Effector memory CD8-positive, alpha-beta T cell (primary cell): Measurements from ENCODE around the gene IER5L.
A peak's percentile ranks its signal among the peaks of the same experiment; 100 is the strongest.

Experiments
- ATAC-seq: fragments of 150-1000 bp; cut with Tn5 transposase; replicated peaks from 2 replicates; pipeline ENCODE4 v1.10.0; 2021; ENCODE audit warnings: mild to moderate bottlenecking, moderate library complexity
- DNase-seq, 3 experiments: peaks; one replicate each; pipeline ENCODE4 v3.0.0; 2021
- H3K27ac Mint-ChIP-seq, 2 donors: one replicate each; pipeline ENCODE4 v1.8.0; 2022; ENCODE audit warnings: mild to moderate bottlenecking in 2 of 2, mixed read lengths in 2 of 2, moderate library complexity in 2 of 2
- H3K27me3 Mint-ChIP-seq, 2 donors: one replicate each; pipeline ENCODE4 v1.8.0; 2022; ENCODE audit warnings: mixed read lengths in 2 of 2
- H3K36me3 Mint-ChIP-seq: one replicate; pipeline ENCODE4 v1.8.0; 2022; ENCODE audit warnings: mild to moderate bottlenecking, moderate library complexity, mixed read lengths; ENCODE audit not compliant: insufficient read depth
- H3K4me1 Mint-ChIP-seq, 2 donors: one replicate each; pipeline ENCODE4 v1.8.0; 2022; ENCODE audit warnings: low read depth in 2 of 2, mixed read lengths in 2 of 2
- H3K4me3 Mint-ChIP-seq, 2 donors: one replicate each; pipeline ENCODE4 v1.8.0; 2022; ENCODE audit warnings: mild to moderate bottlenecking in 2 of 2, mixed read lengths in 2 of 2, moderate library complexity in 2 of 2
- H3K9me3 Mint-ChIP-seq, 2 donors: one replicate each; pipeline ENCODE4 v1.8.0; 2022; ENCODE audit warnings: mixed read lengths in 2 of 2

The IER5L gene

DNA sequence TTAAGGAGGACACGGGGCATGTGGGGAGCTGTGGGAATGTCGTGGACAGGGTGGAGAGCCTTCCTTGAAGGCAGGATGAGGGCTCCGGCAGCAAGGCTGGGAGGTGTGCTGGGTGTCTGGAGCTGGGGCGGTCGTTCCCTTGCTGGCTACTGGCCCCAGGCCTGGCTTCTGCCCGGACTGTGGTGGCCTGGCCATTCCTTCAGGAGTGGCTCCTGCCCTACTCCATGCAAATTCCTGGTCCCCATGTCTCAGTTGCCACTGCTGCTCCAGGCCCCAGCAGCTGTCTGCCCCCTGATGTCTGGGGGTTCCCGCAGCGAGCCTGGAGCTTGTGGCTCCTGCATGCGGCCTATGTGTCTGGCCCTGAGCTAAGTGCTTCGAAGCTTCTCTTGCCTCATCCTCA is 21.9 kb downstream of the IER5L start:
- Mint-ChIP-seq H3K36me3 (no peaks in the 10 kb centered on the region), H3K27ac (no peak overlapping the region), H3K4me1 (no peaks in the 10 kb centered on the region)

DNA sequence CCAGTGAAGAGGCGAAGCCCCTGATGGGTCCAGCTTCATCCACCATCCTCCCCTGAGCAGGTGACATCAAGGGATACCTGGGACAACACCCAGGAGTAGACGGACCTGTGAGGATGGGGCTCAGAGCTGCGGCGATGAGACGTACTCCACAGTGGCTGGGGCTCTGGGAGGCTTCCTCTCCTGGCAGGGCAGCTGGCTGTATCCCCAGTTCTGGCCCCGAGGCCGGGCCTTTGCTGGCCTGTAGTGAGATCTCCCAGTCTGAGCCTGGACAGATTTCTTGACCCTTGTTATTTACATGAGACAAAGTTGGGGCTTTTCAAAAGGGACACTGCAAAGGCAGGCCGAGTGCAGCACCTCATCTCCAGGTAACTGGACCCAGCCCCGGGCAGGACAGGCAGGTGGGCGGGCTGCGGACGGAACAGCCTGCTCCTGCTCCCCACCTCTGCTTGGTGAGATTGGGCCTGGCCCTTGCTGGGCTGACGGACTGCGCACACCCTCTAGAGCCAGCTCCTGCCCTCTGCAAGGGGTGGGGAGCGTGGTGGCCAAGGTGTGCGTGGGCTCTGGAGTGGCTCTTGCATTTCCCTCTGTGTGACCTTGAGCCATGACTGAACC is 23.1 kb downstream of the IER5L start:
- no peaks in the 10 kb centered on the region for H3K9me3 Mint-ChIP-seq
- DNase-seq = no peak
- no peaks in the 10 kb centered on the region for H3K27me3 Mint-ChIP-seq
- H3K4me1 Mint-ChIP-seq = peaks cover 0 to 7% of the 10 kb centered on the region in 2 donors
- no peaks in the 10 kb centered on the region for H3K36me3 Mint-ChIP-seq
- H3K27ac Mint-ChIP-seq = no peak overlapping the region
- H3K4me3 Mint-ChIP-seq = no peak overlapping the region
- ATAC-seq = no peak

More for the DNA sequence above, 21.9 kb downstream of the IER5L start:
- no peak overlapping the region for H3K4me3 Mint-ChIP-seq
- DNase-seq = no peak
- no peaks in the 10 kb centered on the region for H3K9me3 Mint-ChIP-seq
- ATAC-seq = no peak
- no peaks in the 10 kb centered on the region for H3K27me3 Mint-ChIP-seq

DNA sequence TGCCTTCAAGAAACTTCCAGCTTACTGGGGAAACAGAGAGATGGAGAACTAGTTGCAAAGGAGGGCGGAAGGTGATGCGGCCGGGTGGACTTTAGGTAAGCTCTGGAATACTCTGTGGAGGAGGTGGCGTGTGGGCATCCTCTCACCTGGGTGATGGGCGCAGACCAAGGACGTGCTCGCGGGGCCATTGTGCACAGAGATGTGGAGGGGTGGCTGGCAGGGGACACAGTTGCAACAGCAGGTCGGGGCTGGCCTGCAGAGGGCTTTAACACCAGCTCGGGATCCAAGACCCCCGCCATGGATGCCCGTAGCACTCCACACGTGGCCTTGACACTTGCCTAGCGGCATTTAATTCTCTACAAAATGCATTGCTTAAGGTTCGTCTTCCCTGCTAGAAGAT is 26.6 kb downstream of the IER5L start:
- H3K36me3 Mint-ChIP-seq = peaks cover 3% of the 10 kb centered on the region

DNA sequence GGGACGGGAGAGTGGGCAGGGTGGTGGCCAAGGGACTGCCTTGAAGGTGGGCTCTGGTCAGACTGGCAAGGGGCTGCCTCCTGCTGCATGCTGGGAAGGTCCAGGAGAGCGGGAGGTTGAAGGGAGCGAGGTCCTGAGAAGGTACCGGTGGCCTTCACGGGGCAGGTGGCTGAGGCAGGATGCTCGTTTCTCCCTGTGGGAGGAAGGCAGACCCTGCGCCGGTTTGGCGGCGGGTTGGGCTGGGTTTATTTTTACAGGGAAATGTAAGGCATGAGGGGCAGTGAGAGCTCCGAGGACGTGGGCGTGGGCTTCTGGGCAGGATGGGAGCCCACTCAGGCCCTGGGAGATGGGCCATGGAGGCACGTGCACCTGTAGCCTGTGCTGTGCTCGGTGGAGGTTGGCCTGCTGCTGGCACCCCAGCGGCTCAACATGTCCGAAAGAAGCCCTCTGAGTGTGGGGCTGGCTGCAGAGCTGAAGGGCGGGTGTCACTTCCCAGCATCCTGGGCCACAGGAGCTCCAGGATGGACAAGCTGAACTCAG is 27.3 kb downstream of the IER5L start:
- peak overlapping the region in 1 of 2 donors; percentile 84 for H3K27ac Mint-ChIP-seq

More for the DNA sequence above, 26.6 kb downstream of the IER5L start:
- no peaks in the 10 kb centered on the region for H3K27me3 Mint-ChIP-seq
- no peak for ATAC-seq
- peaks cover 3 to 13% of the 10 kb centered on the region in 2 donors for H3K4me1 Mint-ChIP-seq
- peak overlapping the region in 1 of 2 donors; percentile 18 for H3K27ac Mint-ChIP-seq
- no peaks in the 10 kb centered on the region for H3K9me3 Mint-ChIP-seq
- no peak for DNase-seq
- H3K4me3 Mint-ChIP-seq = no peak overlapping the region

DNA sequence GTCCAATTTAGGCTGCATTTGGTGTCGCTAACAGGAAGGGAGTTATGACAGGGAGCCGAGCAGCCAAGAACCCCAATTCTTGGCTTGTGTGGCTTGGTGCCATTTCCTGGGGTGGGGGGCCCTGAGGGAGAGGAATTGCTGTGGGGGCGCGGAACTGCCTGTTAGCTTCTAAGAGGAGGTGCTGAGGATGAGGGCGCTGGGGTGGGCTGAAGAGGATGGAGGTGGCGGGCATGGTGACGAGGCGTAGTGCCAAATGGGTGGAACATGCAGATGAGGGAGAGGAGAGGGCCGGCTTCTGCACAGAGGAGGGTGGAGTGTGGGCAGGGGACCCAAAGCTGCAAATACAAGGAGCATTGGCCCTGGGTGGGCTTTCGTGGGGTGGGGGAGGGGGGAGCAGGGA is 27.9 kb downstream of the IER5L start:
- Mint-ChIP-seq H3K4me1 (peaks cover 3 to 13% of the 10 kb centered on the region in 2 donors), H3K27me3 (no peaks in the 10 kb centered on the region), H3K36me3 (peaks cover 4% of the 10 kb centered on the region), H3K4me3 (no peak overlapping the region), H3K9me3 (no peaks in the 10 kb centered on the region), H3K27ac (peak overlapping the region; percentile 84)
- no peak for ATAC-seq
- DNase-seq = no peak

More for the DNA sequence above, 27.3 kb downstream of the IER5L start:
- Mint-ChIP-seq H3K9me3 (no peaks in the 10 kb centered on the region), H3K4me1 (peaks cover 3 to 13% of the 10 kb centered on the region in 2 donors), H3K4me3 (no peak overlapping the region), H3K36me3 (peaks cover 3% of the 10 kb centered on the region), H3K27me3 (no peaks in the 10 kb centered on the region)
- DNase-seq = no peak
- ATAC-seq = no peak

DNA sequence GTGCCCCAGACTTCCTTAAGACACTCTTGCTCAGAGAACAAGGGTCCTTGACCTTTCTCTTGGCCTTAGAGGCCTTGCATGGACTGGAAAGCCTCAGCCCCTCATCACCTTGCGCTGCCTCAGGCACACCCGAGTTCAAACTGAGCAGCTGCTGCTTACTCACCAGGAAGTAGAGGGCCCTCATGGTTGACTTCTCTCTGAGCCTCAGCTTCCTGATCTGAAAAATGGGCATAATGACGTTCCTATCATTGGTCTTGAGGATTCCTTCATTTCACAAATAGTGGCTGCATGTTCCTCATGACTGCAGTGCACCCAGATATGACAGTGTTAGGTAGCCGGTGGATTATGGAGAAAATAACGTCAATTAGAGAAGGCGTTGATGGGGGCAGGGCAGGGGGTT is 28.6 kb downstream of the IER5L start:
- Mint-ChIP-seq H3K36me3 (peaks cover 7% of the 10 kb centered on the region), H3K4me1 (peaks cover 3 to 13% of the 10 kb centered on the region in 2 donors), H3K9me3 (no peaks in the 10 kb centered on the region), H3K27me3 (no peaks in the 10 kb centered on the region), H3K27ac (peak overlapping the region; percentile 84), H3K4me3 (no peak overlapping the region)
- ATAC-seq = no peak
- DNase-seq = no peak

DNA sequence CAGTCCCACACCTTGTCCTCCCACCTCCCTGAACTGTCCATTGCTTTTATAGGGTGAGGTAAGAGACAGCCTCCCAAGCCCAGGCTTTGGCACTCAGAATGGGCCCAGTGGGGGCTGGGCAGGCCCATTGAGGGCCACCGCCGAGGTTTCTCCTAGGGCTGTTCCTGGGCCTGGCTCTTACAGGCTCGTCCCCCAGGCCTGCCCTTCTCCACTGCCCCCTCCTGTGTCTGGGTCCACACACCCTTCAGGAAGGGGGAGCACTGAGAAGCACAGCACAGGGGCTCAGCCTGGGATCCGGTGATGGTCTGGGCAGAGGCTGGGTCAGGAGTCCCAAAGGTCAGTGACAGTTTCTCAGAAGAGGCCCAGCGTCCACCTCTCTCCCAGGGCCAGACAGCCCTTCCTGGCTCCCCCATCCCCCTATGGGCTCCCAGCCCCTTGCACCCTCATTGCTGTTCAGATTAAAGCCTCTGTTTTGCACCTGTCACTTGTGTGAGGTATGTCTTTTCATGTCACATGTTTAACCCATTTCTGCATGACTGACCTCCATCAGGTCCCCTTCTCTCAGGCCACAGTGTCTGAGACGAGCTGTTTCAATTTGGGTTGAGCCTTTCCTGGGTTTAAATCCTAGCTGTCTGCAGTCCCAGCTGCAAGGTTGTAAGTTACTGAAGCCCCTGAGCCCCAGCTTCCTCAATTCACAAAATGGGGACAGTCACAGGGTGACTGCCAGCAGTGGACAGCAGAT is 29.4 kb downstream of the IER5L start:
- Mint-ChIP-seq H3K4me1 (peaks cover 3 to 13% of the 10 kb centered on the region in 2 donors), H3K27me3 (no peaks in the 10 kb centered on the region), H3K36me3 (peaks cover 7% of the 10 kb centered on the region), H3K27ac (peak overlapping the region in 1 of 2 donors; percentile 84), H3K4me3 (no peak overlapping the region), H3K9me3 (no peaks in the 10 kb centered on the region)
- ATAC-seq (no peak), DNase-seq (no peak)

DNA sequence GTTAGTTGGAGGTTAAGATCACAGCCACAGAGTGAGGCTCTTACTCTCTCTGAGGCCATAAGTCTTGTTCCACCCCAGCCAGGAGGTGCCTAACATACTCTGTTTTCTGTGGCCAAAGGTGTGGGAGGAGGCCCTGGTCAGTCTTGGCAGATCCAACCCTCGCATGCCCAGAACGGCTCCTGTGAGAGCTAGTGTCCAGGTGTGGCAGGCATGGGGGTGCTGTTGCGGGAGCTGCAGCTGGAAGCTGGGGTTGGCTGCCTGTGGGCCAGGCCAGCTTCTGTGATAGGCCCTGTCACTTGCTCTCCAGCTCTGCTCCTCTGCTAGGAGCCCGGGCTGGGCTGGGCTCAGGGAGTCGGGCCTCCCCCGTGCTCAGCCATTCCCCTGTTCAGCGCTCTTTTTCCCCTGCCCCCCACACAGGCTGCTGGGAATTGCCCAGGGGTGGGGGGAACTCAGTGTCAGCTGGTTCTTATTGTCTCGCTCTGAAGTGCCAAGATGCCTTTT is 31.6 kb downstream of the IER5L start:
- H3K27ac Mint-ChIP-seq = peak overlapping the region in 1 of 2 donors; percentile 44
- no peaks in the 10 kb centered on the region for H3K9me3 Mint-ChIP-seq
- DNase-seq (no peak), ATAC-seq (no peak)
- peaks cover 14% of the 10 kb centered on the region for H3K36me3 Mint-ChIP-seq
- H3K27me3 Mint-ChIP-seq = no peaks in the 10 kb centered on the region
- no peak overlapping the region for H3K4me3 Mint-ChIP-seq
- H3K4me1 Mint-ChIP-seq = peaks cover 7 to 20% of the 10 kb centered on the region in 2 donors

DNA sequence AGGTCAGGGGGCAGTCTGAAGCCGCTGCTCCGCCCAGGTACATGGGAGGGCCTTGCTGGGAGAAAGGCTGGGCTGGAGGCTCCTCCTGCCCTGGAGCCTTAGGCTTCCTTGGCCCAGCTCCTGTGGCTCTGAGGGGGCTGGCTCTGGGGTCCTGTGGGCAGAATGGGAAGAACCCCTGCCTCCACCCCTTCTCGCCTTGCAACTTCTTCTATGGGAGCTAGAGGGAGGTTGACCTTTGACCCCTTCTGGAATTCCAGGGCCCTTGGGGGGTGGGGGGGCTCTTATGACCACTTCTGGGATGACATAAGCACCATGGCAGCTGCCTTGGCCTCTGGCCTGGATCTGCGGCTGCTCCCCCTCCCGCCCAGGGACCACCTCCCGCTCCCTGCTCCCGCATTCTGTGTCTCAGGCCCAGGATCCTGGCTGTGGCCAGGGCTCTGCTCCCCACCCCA is 32.2 kb downstream of the IER5L start:
- Mint-ChIP-seq H3K27ac (no peak overlapping the region), H3K36me3 (peaks cover 14% of the 10 kb centered on the region), H3K4me3 (no peak overlapping the region), H3K27me3 (no peaks in the 10 kb centered on the region), H3K4me1 (peaks cover 10 to 20% of the 10 kb centered on the region in 2 donors), H3K9me3 (no peaks in the 10 kb centered on the region)
- DNase-seq (no peak), ATAC-seq (no peak)

DNA sequence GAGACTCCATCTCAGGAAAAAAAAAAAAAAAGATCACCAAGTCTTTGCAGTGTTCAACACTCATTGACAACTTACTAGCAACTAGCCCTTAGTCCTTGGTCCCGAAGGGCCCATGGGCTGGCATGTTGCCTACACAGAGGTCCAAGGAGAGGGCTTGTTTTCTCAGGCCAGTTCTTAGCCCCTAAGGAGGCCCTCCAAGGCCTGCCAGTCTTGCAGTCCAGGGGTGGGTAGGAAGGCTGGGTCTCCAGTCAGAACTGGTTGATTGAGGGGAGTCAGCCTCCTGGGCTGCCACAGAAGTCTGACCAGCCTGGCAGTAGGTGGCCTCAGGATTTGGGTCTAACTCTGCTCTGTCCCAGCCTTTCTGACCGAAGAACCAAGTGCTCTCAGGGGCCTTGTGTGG is 32.7 kb downstream of the IER5L start:
- Mint-ChIP-seq H3K9me3 (no peaks in the 10 kb centered on the region), H3K36me3 (peaks cover 14% of the 10 kb centered on the region), H3K4me3 (no peak overlapping the region), H3K4me1 (peaks cover 14 to 18% of the 10 kb centered on the region in 2 donors), H3K27ac (no peak overlapping the region), H3K27me3 (no peaks in the 10 kb centered on the region)
- ATAC-seq (no peak), DNase-seq (no peak)

DNA sequence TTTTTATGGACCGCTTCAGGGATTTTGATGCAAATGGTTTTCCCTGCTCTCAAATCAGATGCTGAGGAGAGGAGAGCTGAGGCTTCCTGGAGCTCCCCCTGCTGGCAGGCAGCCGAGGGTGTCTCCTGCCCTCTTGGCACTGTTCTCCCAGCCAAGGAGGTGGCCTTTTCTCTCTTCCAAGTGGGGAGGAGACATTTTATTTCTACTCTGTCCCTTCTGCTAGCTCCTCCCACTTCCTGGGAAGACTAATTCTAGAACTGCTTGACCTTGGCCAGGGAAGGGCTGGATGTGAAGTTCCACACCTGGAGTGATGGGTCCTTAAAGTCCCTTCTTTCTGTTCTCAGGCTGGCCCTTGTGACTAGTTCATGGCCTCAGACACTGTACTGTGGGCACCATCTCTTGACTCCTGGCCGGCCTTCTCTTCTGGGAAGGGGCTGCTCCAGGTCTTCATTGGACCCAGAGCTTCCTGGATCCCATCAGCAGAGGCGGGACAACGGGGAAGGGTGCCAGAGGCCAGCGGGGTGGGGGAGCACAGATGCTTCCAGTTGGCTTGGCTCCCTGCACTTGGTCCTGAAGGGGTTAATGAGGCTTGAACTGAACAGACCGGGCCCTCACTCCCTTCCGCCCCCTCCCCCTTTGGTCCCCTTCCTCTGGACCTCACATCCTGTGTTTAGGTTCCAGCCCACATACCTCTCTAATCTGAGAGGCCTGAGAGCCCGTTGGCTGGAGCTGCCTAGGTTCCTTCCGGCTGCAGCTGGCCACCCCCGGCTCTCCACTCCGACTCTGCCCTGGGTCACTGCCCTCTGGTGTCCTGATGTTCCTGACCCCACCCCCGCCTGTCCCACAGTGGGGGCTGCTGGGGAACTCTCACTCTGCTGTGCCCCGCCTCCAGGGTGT is 34.8 kb downstream of the IER5L start:
- H3K4me3 Mint-ChIP-seq = peak overlapping the region; percentile 17 to 27
- peaks cover 10% of the 10 kb centered on the region for H3K36me3 Mint-ChIP-seq
- no peaks in the 10 kb centered on the region for H3K27me3 Mint-ChIP-seq
- peaks cover 21 to 23% of the 10 kb centered on the region in 2 donors for H3K4me1 Mint-ChIP-seq
- no peaks in the 10 kb centered on the region for H3K9me3 Mint-ChIP-seq
- H3K27ac Mint-ChIP-seq = peak overlapping the region in 1 of 2 donors; percentile 80
- ATAC-seq (peak; percentile 20), DNase-seq (peak; percentile 67 to 72 (median 68))

DNA sequence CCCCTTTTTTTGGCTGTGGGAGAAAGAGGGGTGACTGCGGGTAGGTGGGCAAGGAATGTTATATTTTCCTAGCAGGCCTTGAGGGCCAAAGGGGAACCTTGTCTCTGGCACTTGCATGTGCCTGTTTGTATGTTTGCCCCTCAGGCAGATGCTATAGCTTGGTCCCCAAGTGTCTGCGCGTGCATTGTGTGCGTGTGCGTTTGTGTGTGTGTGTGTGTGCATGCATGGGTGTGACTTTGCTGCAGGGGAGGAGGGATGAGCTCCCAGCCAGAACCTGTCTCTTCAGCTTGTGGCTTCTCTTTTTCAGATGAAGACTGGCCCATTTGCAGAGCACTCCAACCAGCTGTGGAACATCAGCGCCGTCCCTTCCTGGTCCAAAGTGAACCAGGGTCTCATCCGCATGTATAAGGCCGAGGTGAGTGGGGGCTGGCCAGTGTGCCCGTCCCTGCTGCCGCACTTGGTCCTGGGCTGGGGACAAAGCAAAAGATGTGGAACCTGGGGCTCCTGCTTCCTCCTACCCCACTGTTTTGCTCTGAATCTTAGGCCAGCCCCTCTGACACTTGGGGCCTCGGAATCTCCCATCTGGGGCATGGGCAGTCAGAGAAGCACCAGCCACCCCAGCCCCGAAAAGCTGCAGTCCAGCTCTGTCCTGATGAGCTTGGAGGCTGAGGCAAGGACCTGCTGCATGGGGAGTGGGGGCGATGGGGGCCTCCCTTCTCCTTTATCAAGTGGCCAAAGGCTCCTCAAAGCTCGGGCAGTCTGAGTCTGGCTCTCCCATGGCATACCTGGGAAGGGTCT is 35.7 kb downstream of the IER5L start:
- peak overlapping the region in 1 of 2 donors; percentile 80 for H3K27ac Mint-ChIP-seq
- H3K4me3 Mint-ChIP-seq = peak overlapping the region; percentile 17 to 27
- peaks cover 21 to 23% of the 10 kb centered on the region in 2 donors for H3K4me1 Mint-ChIP-seq
- H3K9me3 Mint-ChIP-seq = no peaks in the 10 kb centered on the region
- no peak for ATAC-seq
- no peaks in the 10 kb centered on the region for H3K27me3 Mint-ChIP-seq
- peaks cover 15% of the 10 kb centered on the region for H3K36me3 Mint-ChIP-seq
- no peak for DNase-seq
